Measurements from ENCODE around the gene IRS4. TPM values are rescaled to one million over a fixed set of nuclear protein-coding genes. Genes with fewer than 3 reads are reported as not detected.

The IRS4 gene
- total RNA-seq (under 1 TPM in 2 of 6 donors, not detected in 4; 0.03 to 0.06 TPM), polyA plus RNA-seq (not detected)

DNA sequence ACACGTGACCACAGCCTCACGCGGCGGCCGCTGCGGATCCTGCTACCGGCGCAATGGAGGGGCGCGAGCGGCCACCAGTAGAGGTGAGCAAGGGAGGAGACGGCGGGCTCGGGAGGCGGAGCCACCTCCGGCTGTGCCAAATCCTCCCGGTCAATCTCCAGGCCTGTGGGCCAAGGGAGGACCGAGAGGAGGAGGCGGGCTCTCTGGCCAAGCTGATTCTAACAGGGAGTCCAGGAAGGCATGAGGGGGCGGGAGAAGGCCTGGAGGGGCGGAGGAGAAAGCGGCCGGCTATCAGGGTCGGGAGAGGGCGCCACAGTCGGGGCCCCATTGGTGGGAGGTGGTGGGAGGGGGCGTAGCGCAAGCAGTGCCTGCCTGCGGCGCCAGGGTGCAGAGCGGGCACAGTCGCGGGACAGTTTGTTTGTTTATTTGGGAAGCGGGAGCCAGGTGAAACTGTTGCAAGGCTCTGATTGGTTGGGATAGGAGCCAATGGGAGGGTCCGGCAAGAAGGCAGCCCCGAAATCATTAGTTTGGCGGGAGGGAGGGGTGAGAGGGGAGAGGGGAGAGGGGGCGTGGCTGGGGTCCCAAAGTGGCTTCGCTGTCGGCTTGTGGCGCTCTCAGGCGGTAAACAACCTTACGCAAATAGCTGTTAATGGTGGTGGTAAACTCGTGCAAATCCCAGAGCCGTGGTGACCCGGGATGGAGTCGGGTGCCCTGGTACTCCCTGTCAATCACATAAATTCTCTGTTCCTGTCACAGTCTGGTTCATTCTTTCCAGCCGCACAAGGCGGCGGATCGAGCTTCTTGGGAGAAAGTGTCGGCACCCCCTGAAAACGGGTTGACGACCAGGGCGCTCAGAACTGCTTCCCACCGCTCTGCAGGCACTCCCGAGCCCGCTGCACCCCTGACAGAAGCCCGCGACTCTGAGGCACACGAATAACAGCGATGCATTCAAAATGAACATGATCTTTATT is at the start of gene IRS4:
TSS of gene IRS4 (minus strand) at position 55 of the 971 bp plus-strand sequence.
- DNase-seq = peak in 5 of 6 donors; percentile 7 to 67 (median 30)
- no peaks in the 10 kb centered on the region for H3K4me1 ChIP-seq
- peaks cover 0 to 62% (median 21%) of the 10 kb centered on the region in 4 donors for H3K27me3 ChIP-seq
- ATAC-seq = peak; percentile 69 to 79 (median 72)
- H3K27ac ChIP-seq = no peak within 1 kb of the TSS
- TF ChIP-seq, protein P1, sequence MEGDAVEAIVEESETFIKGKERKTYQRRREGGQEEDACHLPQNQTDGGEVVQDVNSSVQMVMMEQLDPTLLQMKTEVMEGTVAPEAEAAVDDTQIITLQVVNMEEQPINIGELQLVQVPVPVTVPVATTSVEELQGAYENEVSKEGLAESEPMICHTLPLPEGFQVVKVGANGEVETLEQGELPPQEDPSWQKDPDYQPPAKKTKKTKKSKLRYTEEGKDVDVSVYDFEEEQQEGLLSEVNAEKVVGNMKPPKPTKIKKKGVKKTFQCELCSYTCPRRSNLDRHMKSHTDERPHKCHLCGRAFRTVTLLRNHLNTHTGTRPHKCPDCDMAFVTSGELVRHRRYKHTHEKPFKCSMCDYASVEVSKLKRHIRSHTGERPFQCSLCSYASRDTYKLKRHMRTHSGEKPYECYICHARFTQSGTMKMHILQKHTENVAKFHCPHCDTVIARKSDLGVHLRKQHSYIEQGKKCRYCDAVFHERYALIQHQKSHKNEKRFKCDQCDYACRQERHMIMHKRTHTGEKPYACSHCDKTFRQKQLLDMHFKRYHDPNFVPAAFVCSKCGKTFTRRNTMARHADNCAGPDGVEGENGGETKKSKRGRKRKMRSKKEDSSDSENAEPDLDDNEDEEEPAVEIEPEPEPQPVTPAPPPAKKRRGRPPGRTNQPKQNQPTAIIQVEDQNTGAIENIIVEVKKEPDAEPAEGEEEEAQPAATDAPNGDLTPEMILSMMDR (IDR thresholded peaks at IDR 0.05) = no peak
- no peaks in the 10 kb centered on the region for H3K36me3 ChIP-seq
- WGBS, 2 donors = 2 to 21% methylated on average over 57 to 62 of the region's 62 CpGs
- peak within 1 kb of the TSS in 3 of 4 donors; percentile 6 to 42 (median 27) for H3K4me3 ChIP-seq
- H3K9me3 ChIP-seq = no peaks in the 10 kb centered on the region
- intact Hi-C loops (cut with DNase I) = no loop called here
- no peak for FAIRE-seq

DNA sequence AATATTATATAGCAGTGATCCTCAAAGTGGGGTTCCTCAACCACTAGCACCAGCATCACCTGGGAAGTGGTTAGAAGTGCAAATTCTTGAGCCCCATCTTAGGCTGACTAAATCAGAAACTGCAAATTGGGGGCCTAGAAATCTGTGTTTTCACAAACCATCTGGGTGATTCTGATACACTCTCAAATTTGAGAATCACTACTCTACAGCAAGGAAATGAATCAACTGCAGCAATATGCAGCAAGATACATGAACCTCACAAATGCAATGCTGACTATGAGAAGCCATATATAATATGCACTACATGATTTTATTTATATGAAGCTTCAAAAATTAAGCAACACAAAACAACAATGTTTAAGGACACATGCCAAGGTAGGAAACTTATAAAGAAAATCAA is 36.2 kb upstream of the IRS4 start:
- FAIRE-seq = no peak
- TF ChIP-seq, protein P1 (IDR thresholded peaks at IDR 0.05) = no peak
- no peak for ATAC-seq
- intact Hi-C loops (cut with DNase I) = no loop called here
- DNase-seq = no peak
- Histone ChIP-seq H3K36me3 (no peaks in the 10 kb centered on the region), H3K9me3 (no peaks in the 10 kb centered on the region), H3K27ac (no peak overlapping the region), H3K4me3 (no peak overlapping the region), H3K4me1 (no peaks in the 10 kb centered on the region), H3K27me3 (no peaks in the 10 kb centered on the region)

DNA sequence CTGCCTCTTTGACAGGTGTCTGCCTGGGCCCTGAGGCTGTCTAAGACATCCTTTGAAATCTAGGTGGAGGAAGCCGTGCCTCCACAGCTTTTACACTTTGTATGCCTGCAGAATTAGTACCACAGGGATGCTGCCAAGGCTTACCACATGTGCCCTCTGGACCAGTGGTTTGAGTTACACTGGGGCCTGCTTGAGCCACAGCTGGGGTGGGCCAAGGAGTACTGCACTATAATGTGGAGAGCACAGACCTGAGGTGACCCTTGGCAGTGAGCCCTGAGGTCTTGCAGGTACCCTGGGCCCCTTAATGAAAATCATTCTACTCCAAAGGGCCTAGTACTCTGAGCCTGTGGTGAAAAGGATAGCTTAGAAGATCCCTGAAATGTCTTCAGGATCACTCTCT is 27.2 kb upstream of the IRS4 start:
- no peaks in the 10 kb centered on the region for H3K36me3 ChIP-seq
- H3K4me3 ChIP-seq = no peak overlapping the region
- no peak overlapping the region for H3K27ac ChIP-seq
- FAIRE-seq (no peak), DNase-seq (no peak), ATAC-seq (no peak)
- 54 to 55% methylated on average over 1 of the region's 1 CpG for WGBS, 2 donors
- no peaks in the 10 kb centered on the region for H3K9me3 ChIP-seq
- peaks cover 0 to 4% (median 0%) of the 10 kb centered on the region in 4 donors for H3K27me3 ChIP-seq
- intact Hi-C loops (cut with DNase I) = no loop called here
- TF ChIP-seq, protein P1 (IDR thresholded peaks at IDR 0.05) = no peak
- H3K4me1 ChIP-seq = no peaks in the 10 kb centered on the region

DNA sequence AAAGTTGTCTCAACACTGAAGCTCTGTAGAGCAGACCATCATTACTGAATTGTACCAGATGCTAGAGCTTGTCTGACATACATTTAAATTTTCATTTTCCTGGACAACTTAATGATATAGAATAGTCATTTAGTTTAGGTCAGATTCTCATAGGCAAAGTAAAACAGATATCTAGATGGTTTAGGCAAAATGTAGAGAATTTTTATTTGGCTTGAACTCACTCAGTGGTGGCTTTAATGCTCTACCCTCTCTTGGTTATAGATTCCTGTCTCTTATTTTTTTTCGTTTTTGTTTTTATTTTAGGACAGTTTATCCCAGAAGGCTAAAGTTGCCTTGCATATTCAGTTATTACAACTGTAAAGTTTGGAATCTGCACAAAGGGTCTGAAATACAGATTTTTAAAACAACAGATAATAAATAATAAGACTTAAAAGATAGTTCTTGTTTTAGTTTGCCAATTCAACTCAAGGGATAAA is 4.0 kb upstream of the IRS4 start:
- ATAC-seq (no peak), FAIRE-seq (no peak), DNase-seq (no peak)
- intact Hi-C loops (cut with DNase I) = no loop called here
- peaks cover 0 to 64% (median 13%) of the 10 kb centered on the region in 4 donors for H3K27me3 ChIP-seq
- H3K36me3 ChIP-seq = no peaks in the 10 kb centered on the region
- TF ChIP-seq, protein P1 (IDR thresholded peaks at IDR 0.05) = no peak
- H3K4me1 ChIP-seq = no peaks in the 10 kb centered on the region
- no peak overlapping the region for H3K27ac ChIP-seq
- H3K4me3 ChIP-seq = no peak overlapping the region
- WGBS, 2 donors = 14 to 35% methylated on average over 1 of the region's 1 CpG
- H3K9me3 ChIP-seq = no peaks in the 10 kb centered on the region

DNA sequence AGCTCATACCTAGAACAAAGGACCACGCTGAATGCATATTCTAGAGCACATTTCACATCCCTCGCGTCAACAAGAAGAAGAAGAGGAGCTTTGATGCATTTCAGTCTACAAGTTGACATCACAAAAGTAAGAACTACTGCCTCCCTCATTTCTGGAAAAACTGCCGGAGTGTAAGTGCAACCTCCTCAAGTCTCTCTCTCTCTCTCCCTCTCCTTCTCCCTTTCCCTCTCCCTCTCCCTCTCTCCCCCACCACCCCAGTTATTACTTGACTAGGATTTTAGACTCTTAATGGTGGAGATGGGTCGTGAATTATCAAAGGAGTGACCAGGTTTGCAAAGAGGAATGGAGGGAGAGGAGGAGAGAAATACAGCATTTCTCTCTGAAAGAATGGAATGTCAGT is 1.4 kb upstream of the IRS4 start:
- Histone ChIP-seq H3K4me3 (no peak overlapping the region), H3K36me3 (no peaks in the 10 kb centered on the region), H3K4me1 (no peaks in the 10 kb centered on the region), H3K27ac (no peak overlapping the region), H3K9me3 (no peaks in the 10 kb centered on the region), H3K27me3 (peaks cover 0 to 62% (median 13%) of the 10 kb centered on the region in 4 donors)
- intact Hi-C loops (cut with DNase I) = no loop called here
- DNase-seq (no peak), FAIRE-seq (no peak), ATAC-seq (no peak)
- TF ChIP-seq, protein P1 (IDR thresholded peaks at IDR 0.05) = no peak
- WGBS, 2 donors = 22 to 34% methylated on average over 5 of the region's 5 CpGs
